ENCODE results near the gene SLC49A3. TPM values are rescaled to one million over a fixed set of nuclear protein-coding genes. Genes with fewer than 3 reads are reported as not detected.
A peak's percentile ranks its signal among the peaks of the same experiment; 100 is the strongest.

SLC49A3 gene
- polyA plus RNA-seq, 3 donors, result 9.5 to 29.8 (median 11.1) TPM

GRCh38 chr4:663438-664428 is 25.2 kb downstream of the SLC49A3 start:
- no peak for TF ChIP-seq CTCF (IDR thresholded peaks at IDR 0.05)
- Mint-ChIP-seq H3K27me3 (ENCODE audit: low read depth in 3 of 3) (peaks cover 4 to 8% (median 5%) of the 10 kb centered on the region in 3 donors), H3K4me3 (peak overlapping the region; percentile 85 to 91), H3K9me3 (peaks cover 0 to 14% (median 8%) of the 10 kb centered on the region in 7 donors), H3K36me3 (no peaks in the 10 kb centered on the region), H3K27ac (peak overlapping the region in 5 of 7 donors; percentile 31 to 81 (median 66)), H3K4me1 (peaks cover 10% of the 10 kb centered on the region)
- under 1% methylated on average over 74 of the region's 80 CpGs for WGBS (ENCODE audit: insufficient coverage)
- Histone ChIP-seq H3K4me1 (ENCODE audit: control insufficient read depth in 1 of 2, insufficient read depth in 2 of 2, low read length in 2 of 2) (peaks cover 11 to 15% of the 10 kb centered on the region in 2 donors), H2AFZ (ENCODE audit: insufficient read depth, low read depth, low read length, poor library complexity, severe bottlenecking) (peak overlapping the region; percentile 88), H3K4me2 (replicated peaks; ENCODE audit: extremely low read depth, low read length, poor library complexity, severe bottlenecking) (peak overlapping the region; percentile 89), H3K27ac (ENCODE audit: low read depth in 1 of 2, low read length in 2 of 2) (peak overlapping the region in 1 of 2 donors; percentile 83), H3K9me3 (replicated peaks in 1 of 2; ENCODE audit: control insufficient read depth in 1 of 2, insufficient read depth in 1 of 2, low read length in 2 of 2) (peaks cover 0 to 4% of the 10 kb centered on the region in 2 donors), H3K4me3 (replicated peaks in 1 of 3; ENCODE audit: low read depth in 2 of 3, low read length in 3 of 3) (peak overlapping the region; percentile 67 to 81 (median 75)), H3K9ac (ENCODE audit: insufficient read depth, low read length, poor library complexity, severe bottlenecking) (peak overlapping the region; percentile 87), H3K36me3 (replicated peaks in 1 of 2; ENCODE audit: control insufficient read depth in 1 of 2, insufficient read depth in 2 of 2, low read length in 2 of 2) (no peaks in the 10 kb centered on the region), H3K27me3 (ENCODE audit: control insufficient read depth in 2 of 2, insufficient read depth in 2 of 2, low read length in 2 of 2) (no peaks in the 10 kb centered on the region), H4K20me1 (ENCODE audit: insufficient read depth, low read length) (no peaks in the 10 kb centered on the region), H3K79me2 (ENCODE audit: insufficient read depth, low read length) (no peaks in the 10 kb centered on the region)
- DNase-seq, result peak in 2 of 3 donors; percentile 36 to 37
- intact Hi-C loops (cut with micrococcal nuclease), result no loop called here

GRCh38 chr4:663046-663437 is 25.9 kb downstream of the SLC49A3 start:
- Histone ChIP-seq H3K9me3 (replicated peaks in 1 of 2; ENCODE audit: control insufficient read depth in 1 of 2, insufficient read depth in 1 of 2, low read length in 2 of 2) (peaks cover 0 to 6% of the 10 kb centered on the region in 2 donors), H3K27ac (ENCODE audit: low read depth in 1 of 2, low read length in 2 of 2) (peak overlapping the region in 1 of 2 donors; percentile 83), H4K20me1 (ENCODE audit: insufficient read depth, low read length) (no peaks in the 10 kb centered on the region), H3K4me3 (replicated peaks in 1 of 3; ENCODE audit: low read depth in 2 of 3, low read length in 3 of 3) (peak overlapping the region; percentile 67 to 81 (median 75)), H3K4me1 (ENCODE audit: control insufficient read depth in 1 of 2, insufficient read depth in 2 of 2, low read length in 2 of 2) (peaks cover 11 to 15% of the 10 kb centered on the region in 2 donors), H3K36me3 (replicated peaks in 1 of 2; ENCODE audit: control insufficient read depth in 1 of 2, insufficient read depth in 2 of 2, low read length in 2 of 2) (no peaks in the 10 kb centered on the region), H3K79me2 (ENCODE audit: insufficient read depth, low read length) (no peaks in the 10 kb centered on the region), H2AFZ (ENCODE audit: insufficient read depth, low read depth, low read length, poor library complexity, severe bottlenecking) (peak overlapping the region; percentile 88), H3K4me2 (replicated peaks; ENCODE audit: extremely low read depth, low read length, poor library complexity, severe bottlenecking) (peak overlapping the region; percentile 89), H3K9ac (ENCODE audit: insufficient read depth, low read length, poor library complexity, severe bottlenecking) (peak overlapping the region; percentile 87), H3K27me3 (ENCODE audit: control insufficient read depth in 2 of 2, insufficient read depth in 2 of 2, low read length in 2 of 2) (no peaks in the 10 kb centered on the region)
- intact Hi-C loops (cut with micrococcal nuclease), result no loop called here
- Mint-ChIP-seq H3K36me3 (no peaks in the 10 kb centered on the region), H3K27me3 (ENCODE audit: low read depth in 3 of 3) (peaks cover 4 to 8% (median 5%) of the 10 kb centered on the region in 3 donors), H3K4me3 (peak overlapping the region; percentile 77 to 90), H3K9me3 (peaks cover 0 to 15% (median 11%) of the 10 kb centered on the region in 7 donors), H3K4me1 (peaks cover 10% of the 10 kb centered on the region), H3K27ac (peak overlapping the region in 2 of 7 donors; percentile 41 to 63)
- 47% methylated on average over 17 of the region's 20 CpGs for WGBS (ENCODE audit: insufficient coverage)
- DNase-seq, result no peak
- no peak for TF ChIP-seq CTCF (IDR thresholded peaks at IDR 0.05)
